WERI-Rb-1 (cell line): Measurements from ENCODE around the gene SORBS2.

Experiments used
- DNase-seq: peaks from one replicate; pipeline ENCODE4 v3.0.0-alpha.2; 2020
- H3K27ac ChIP-seq: fragments of 250-450 bp; sonication (Bioruptor Pico); 2 replicates; pipeline ENCODE4 v1.5.1; 2020; ENCODE audit warnings: mild to moderate bottlenecking, moderate library complexity
- H3K27me3 ChIP-seq: fragments of 250-450 bp; sonication (Bioruptor Pico); 2 replicates; pipeline ENCODE4 v1.5.1; 2021; ENCODE audit warnings: mild to moderate bottlenecking, low read depth, moderate library complexity; ENCODE audit not compliant: insufficient read depth, severe bottlenecking
- H3K36me3 ChIP-seq: fragments of 250-450 bp; sonication (Bioruptor Pico); 2 replicates; pipeline ENCODE4 v1.5.1; 2020; ENCODE audit warnings: mild to moderate bottlenecking, moderate library complexity
- H3K4me3 ChIP-seq: 2 replicates; pipeline ENCODE4 v1.5.1; 2011; ENCODE audit warnings: low read depth, mild to moderate bottlenecking, control low read depth, low read length
- H3K9me3 ChIP-seq: fragments of 250-450 bp; sonication (Bioruptor Pico); 2 replicates; pipeline ENCODE4 v1.5.1; 2021; ENCODE audit warnings: mild to moderate bottlenecking, moderate library complexity; ENCODE audit not compliant: severe bottlenecking
- TF ChIP-seq, protein P1 (sequence below): IDR thresholded peaks from 2 replicates; pipeline ENCODE4 v1.5.1; 2011; ENCODE audit warnings: low read depth, mild to moderate bottlenecking, control low read depth, inconsistent platforms, low read length

Gene SORBS2

DNA sequence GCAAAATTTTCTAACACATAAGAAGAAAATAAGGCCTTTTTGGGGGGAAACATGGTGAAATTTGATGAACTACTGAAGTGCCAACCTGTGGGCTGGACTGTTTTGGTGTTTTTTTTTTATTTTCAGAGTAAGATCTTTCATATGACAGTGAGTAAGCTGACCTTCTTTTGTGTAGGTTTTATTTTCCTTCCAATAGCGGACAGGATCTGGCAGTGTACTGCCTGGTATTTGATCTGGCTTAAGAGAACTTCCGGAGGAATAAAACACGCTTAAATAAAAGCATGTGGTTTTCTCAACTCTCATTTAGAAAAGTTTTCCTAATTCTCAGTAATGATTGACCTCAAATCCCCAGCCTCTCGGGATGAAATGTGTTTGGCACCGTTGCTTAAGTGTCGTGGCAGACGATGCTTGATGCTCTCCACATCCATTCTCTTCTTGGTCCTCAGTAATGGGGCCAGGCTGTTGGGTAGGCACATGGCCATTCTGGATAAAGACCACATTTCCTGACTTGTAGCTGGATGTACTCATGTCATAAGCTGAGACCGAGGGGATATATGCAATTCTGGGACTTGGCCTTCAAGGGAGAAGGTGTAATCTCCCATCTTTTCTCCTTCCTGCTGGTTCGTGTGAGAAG, 211.1 kb downstream of the SORBS2 start:
- TF ChIP-seq, protein P1, sequence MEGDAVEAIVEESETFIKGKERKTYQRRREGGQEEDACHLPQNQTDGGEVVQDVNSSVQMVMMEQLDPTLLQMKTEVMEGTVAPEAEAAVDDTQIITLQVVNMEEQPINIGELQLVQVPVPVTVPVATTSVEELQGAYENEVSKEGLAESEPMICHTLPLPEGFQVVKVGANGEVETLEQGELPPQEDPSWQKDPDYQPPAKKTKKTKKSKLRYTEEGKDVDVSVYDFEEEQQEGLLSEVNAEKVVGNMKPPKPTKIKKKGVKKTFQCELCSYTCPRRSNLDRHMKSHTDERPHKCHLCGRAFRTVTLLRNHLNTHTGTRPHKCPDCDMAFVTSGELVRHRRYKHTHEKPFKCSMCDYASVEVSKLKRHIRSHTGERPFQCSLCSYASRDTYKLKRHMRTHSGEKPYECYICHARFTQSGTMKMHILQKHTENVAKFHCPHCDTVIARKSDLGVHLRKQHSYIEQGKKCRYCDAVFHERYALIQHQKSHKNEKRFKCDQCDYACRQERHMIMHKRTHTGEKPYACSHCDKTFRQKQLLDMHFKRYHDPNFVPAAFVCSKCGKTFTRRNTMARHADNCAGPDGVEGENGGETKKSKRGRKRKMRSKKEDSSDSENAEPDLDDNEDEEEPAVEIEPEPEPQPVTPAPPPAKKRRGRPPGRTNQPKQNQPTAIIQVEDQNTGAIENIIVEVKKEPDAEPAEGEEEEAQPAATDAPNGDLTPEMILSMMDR, result no peak
- no peak for DNase-seq
- Histone ChIP-seq H3K9me3 (no peaks in the 10 kb centered on the region), H3K27me3 (no peaks in the 10 kb centered on the region), H3K36me3 (no peaks in the 10 kb centered on the region), H3K27ac (no peak overlapping the region), H3K4me3 (no peak overlapping the region)

GRCh38 chr4:185599553-185600243, 212.3 kb downstream of the SORBS2 start:
- Histone ChIP-seq H3K36me3 (no peaks in the 10 kb centered on the region), H3K9me3 (no peaks in the 10 kb centered on the region), H3K4me3 (no peak overlapping the region), H3K27ac (no peak overlapping the region), H3K27me3 (no peaks in the 10 kb centered on the region)
- no peak for DNase-seq
- TF ChIP-seq, protein P1, result no peak

GRCh38 chr4:185598846-185599552, 213.0 kb downstream of the SORBS2 start:
- DNase-seq, result no peak
- Histone ChIP-seq H3K27me3 (no peaks in the 10 kb centered on the region), H3K4me3 (no peak overlapping the region), H3K36me3 (no peaks in the 10 kb centered on the region), H3K27ac (no peak overlapping the region), H3K9me3 (no peaks in the 10 kb centered on the region)
- TF ChIP-seq, protein P1, result no peak

GRCh38 chr4:185597532-185598188, 214.3 kb downstream of the SORBS2 start:
- Histone ChIP-seq H3K36me3 (no peaks in the 10 kb centered on the region), H3K9me3 (no peaks in the 10 kb centered on the region), H3K4me3 (no peak overlapping the region), H3K27ac (no peak overlapping the region), H3K27me3 (no peaks in the 10 kb centered on the region)
- TF ChIP-seq, protein P1, result peak; percentile 99
- peak; percentile 80 for DNase-seq

DNA sequence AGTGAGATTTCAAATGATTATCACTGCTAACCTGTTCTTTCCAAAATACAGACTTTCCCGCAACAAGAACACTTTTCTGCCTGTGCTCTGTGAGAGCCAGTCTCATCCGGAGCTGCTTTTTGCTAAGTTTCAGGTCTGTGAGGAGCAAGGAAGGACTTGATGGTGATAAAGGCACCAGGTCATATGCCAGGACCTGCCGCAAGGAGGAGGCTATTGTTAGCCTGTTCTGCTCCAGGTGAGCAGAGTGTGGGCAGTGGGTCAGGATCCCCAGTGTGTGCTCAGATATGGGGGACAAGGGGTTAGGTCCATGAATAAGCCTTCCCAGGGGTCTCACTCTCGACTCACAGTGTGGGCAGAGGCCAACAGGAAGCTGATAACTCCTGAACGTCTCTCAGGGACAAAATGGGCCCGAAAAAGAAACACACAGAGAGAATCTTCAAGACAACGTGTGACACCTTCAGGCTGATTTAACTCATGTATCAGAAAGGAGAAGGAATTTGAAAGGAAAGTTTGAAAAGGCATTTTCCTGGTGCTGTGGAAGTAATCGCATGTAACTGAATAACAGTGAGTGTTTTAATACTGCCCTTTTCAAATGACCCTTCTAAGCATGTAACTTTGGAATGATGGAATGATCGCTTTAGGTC, 219.0 kb downstream of the SORBS2 start:
- H3K9me3 ChIP-seq, result no peaks in the 10 kb centered on the region
- DNase-seq, result no peak
- TF ChIP-seq, protein P1, result no peak
- no peaks in the 10 kb centered on the region for H3K27me3 ChIP-seq
- no peak overlapping the region for H3K27ac ChIP-seq
- H3K4me3 ChIP-seq, result no peak overlapping the region
- no peaks in the 10 kb centered on the region for H3K36me3 ChIP-seq
